ENCODE data around the gene KLF2. TPM values are rescaled to one million over a fixed set of nuclear protein-coding genes. Genes with fewer than 3 reads are reported as not detected.

KLF2 gene
- total RNA-seq, 2 experiments from 2014 or later: 1,201 to 1,291 TPM

DNA sequence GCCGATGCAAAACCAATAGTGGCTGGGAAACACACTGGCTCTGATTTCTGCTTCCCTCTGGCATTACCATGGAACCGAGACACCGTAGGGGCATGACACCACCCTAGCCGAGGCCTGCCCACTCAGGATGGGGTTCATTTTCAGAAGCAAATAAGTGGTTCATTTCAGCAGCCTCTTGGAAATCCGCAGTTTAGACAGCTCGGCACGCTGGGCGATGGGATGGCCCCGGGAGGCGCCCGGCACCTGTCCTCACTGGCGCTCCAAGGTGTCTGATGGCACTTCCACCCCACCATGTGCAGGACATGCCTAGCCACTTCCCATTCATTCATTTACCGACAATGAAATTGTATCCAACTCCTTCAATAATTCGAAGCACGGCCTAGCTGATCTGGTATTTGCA, 33.8 kb downstream of the KLF2 start:
- no peaks in the 10 kb centered on the region for H3K9me3 Mint-ChIP-seq
- ChIA-PET POLR2A (interaction anchor here (9.8 to 32.3 kb wide), 2 partner anchors 11 to 24 kb away, joined by 141 to 3819 read pairs; partner anchors contain the start of gene KLF2), CTCF (interaction anchor here (0.5 kb wide), 1 partner anchor 413 kb away, joined by 4 read pairs; no protein-coding TSS in a partner anchor)
- no peaks in the 10 kb centered on the region for H3K27me3 Mint-ChIP-seq
- intact Hi-C loops (cut with DNase I, micrococcal nuclease): no loop called here
- H3K4me3 Mint-ChIP-seq: peak overlapping the region; percentile 45
- H3K36me3 ChIP-seq (ENCODE audit: insufficient read depth, low read length): peaks cover 2% of the 10 kb centered on the region
- H3K4me1 Mint-ChIP-seq (ENCODE audit: low read depth): peaks cover 87% of the 10 kb centered on the region
- no peaks in the 10 kb centered on the region for H3K27me3 ChIP-seq (ENCODE audit: control insufficient read depth in 1 of 2, insufficient read depth in 2 of 2, low read length in 2 of 2)
- DNase-seq (peak in 1 of 14 experiments; percentile 2), ATAC-seq (ENCODE audit: poor library complexity) (no peak)
- no peak overlapping the region for H3K27ac Mint-ChIP-seq
- H3K36me3 Mint-ChIP-seq (ENCODE audit: low read depth): no peaks in the 10 kb centered on the region
- H3K27ac ChIP-seq (ENCODE audit: low read depth in 1 of 2, low read length in 2 of 2): no peak overlapping the region
- no peak overlapping the region for H3K4me3 ChIP-seq (ENCODE audit: low read length)
- H3K4me1 ChIP-seq (ENCODE audit: insufficient read depth, low read length): peaks cover 94% of the 10 kb centered on the region
- no peaks in the 10 kb centered on the region for H3K9me3 ChIP-seq (ENCODE audit: control insufficient read depth in 1 of 2, insufficient read depth in 1 of 2, low read length in 2 of 2)
- no peak for TF ChIP-seq CTCF (IDR thresholded peaks at IDR 0.05)

DNA sequence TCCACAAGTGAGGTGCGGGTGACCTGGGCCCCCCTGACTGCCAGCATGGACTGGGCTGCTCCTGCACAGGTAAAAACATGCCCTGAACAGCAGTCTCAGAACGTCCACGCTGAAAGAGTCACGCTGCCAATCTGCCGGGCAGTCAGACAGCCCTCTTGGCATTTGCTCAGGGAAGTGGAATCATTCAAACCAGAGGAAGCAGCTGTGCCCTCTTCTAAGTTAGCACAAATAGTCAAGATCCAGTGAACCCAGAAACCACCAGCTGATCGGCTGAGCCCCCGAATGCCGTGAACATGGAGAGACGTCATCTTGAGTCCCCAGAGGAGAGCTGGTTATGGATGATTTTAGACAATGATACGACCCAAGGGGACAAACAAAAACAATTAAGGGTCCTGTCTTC, 34.4 kb downstream of the KLF2 start:
- Histone ChIP-seq H3K4me3 (ENCODE audit: low read length) (no peak overlapping the region), H3K36me3 (ENCODE audit: insufficient read depth, low read length) (peaks cover 2% of the 10 kb centered on the region), H3K27ac (ENCODE audit: low read depth in 1 of 2, low read length in 2 of 2) (peak overlapping the region in 1 of 2 donors; percentile 35), H3K27me3 (ENCODE audit: control insufficient read depth in 1 of 2, insufficient read depth in 2 of 2, low read length in 2 of 2) (no peaks in the 10 kb centered on the region), H3K4me1 (ENCODE audit: insufficient read depth, low read length) (peaks cover 98% of the 10 kb centered on the region), H3K9me3 (ENCODE audit: control insufficient read depth in 1 of 2, insufficient read depth in 1 of 2, low read length in 2 of 2) (no peaks in the 10 kb centered on the region)
- Mint-ChIP-seq H3K4me3 (peak overlapping the region; percentile 58), H3K27me3 (no peaks in the 10 kb centered on the region), H3K9me3 (no peaks in the 10 kb centered on the region), H3K36me3 (ENCODE audit: low read depth) (no peaks in the 10 kb centered on the region), H3K27ac (no peak overlapping the region), H3K4me1 (ENCODE audit: low read depth) (peaks cover 92% of the 10 kb centered on the region)
- ChIA-PET CTCF (interaction anchor here (0.5 kb wide), 1 partner anchor 413 kb away, joined by 4 read pairs; no protein-coding TSS in a partner anchor), POLR2A (interaction anchor here (9.8 to 32.3 kb wide), 2 partner anchors 11 to 25 kb away, joined by 141 to 3819 read pairs; partner anchors contain the start of gene KLF2)
- intact Hi-C loops (cut with DNase I, micrococcal nuclease): no loop called here
- ATAC-seq (ENCODE audit: poor library complexity): no peak
- no peak for TF ChIP-seq CTCF (IDR thresholded peaks at IDR 0.05)
- no peak for DNase-seq

DNA sequence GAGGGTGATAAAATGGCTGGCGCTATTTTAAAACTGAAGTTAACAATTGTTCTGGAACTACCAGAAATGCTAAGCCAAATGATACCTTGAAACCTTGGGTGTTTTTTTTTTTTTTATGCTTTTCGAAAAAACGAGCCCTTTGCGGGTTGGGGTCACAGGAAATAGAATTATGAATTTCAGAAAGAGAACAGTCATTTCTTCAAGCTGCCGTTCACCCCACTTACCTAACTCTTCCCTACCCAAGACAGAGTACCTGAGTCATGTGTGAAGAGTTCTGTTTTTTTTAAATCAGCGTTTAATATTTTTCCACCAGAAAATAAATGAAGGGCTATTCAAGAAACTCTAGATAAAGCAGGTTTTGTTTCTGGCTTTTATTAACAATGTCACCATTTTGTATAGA, 35.3 kb downstream of the KLF2 start:
- no peak for TF ChIP-seq CTCF (IDR thresholded peaks at IDR 0.05)
- Mint-ChIP-seq H3K4me1 (ENCODE audit: low read depth) (peaks cover 89% of the 10 kb centered on the region), H3K9me3 (no peaks in the 10 kb centered on the region), H3K27me3 (no peaks in the 10 kb centered on the region), H3K36me3 (ENCODE audit: low read depth) (no peaks in the 10 kb centered on the region), H3K27ac (no peak overlapping the region), H3K4me3 (peak overlapping the region; percentile 72)
- ChIA-PET CTCF (interaction anchor here (0.8 to 1.5 kb wide), 2 partner anchors 18 to 21 kb away, joined by 5 read pairs; no protein-coding TSS in a partner anchor), POLR2A (interaction anchor here (0.7 to 32.3 kb wide), 5 partner anchors 10 to 114 kb away, joined by 3 to 3819 read pairs (median 5); partner anchors contain the start of gene KLF2)
- DNase-seq: peak in 2 of 14 experiments; percentile 27 to 42
- Histone ChIP-seq H3K27ac (ENCODE audit: low read depth in 1 of 2, low read length in 2 of 2) (peak overlapping the region; percentile 14 to 35), H3K4me3 (ENCODE audit: low read length) (no peak overlapping the region), H3K27me3 (ENCODE audit: control insufficient read depth in 1 of 2, insufficient read depth in 2 of 2, low read length in 2 of 2) (no peaks in the 10 kb centered on the region), H3K9me3 (ENCODE audit: control insufficient read depth in 1 of 2, insufficient read depth in 1 of 2, low read length in 2 of 2) (no peaks in the 10 kb centered on the region), H3K4me1 (ENCODE audit: insufficient read depth, low read length) (peaks cover 98% of the 10 kb centered on the region), H3K36me3 (ENCODE audit: insufficient read depth, low read length) (no peaks in the 10 kb centered on the region)
- intact Hi-C loops (cut with DNase I, micrococcal nuclease): no loop called here
- ATAC-seq (ENCODE audit: poor library complexity): peak; percentile 60
